Right lobe of liver (tissue), 6 donors: ENCODE measurements around the gene NOTCH4. TPM values are rescaled to one million over a fixed set of nuclear protein-coding genes. Genes with fewer than 3 reads are reported as not detected.

ENCODE experiments used
- ATAC-seq, 4 donors: fragments of 200-7000 bp; cut with Tn5 transposase; one replicate each; pipeline ENCODE4 v1.9.1; 2020; ENCODE audit warnings: mild to moderate bottlenecking in 4 of 4, moderate library complexity in 4 of 4
- DNase-seq, 3 donors: peaks; one replicate each; pipeline ENCODE4 v3.0.0-alpha.2; 2020
- H3K27ac ChIP-seq, 3 donors: fragments of 200-600 bp; one replicate each; pipeline ENCODE4 v1.8.0; 2022
- H3K27me3 ChIP-seq, 2 donors: fragments of 200-600 bp; one replicate each; pipeline ENCODE4 v1.8.0; 2022
- H3K36me3 ChIP-seq, 4 donors: fragments of 200-600 bp; sonication (generic) in 1 of 4; one replicate each; pipeline versions ENCODE4 v1.5.1 to v1.8.0; 2017 to 2022; ENCODE audit warnings: control low read depth in 1 of 4
- H3K4me1 ChIP-seq, 4 donors: fragments of 200-600 bp; sonication (generic) in 1 of 4; one replicate each; pipeline versions ENCODE4 v1.5.1 to v1.8.0; 2017 to 2022; ENCODE audit warnings: control low read depth in 1 of 4
- H3K4me3 ChIP-seq, 3 donors: fragments of 200-600 bp; one replicate each; pipeline ENCODE4 v1.8.0; 2022
- H3K9me3 ChIP-seq, 4 donors: fragments of 200-600 bp; sonication (generic) in 1 of 4; one replicate each; pipeline versions ENCODE4 v1.5.1 to v1.8.0; 2017 to 2022; ENCODE audit warnings: control low read depth in 1 of 4
- CTCF ChIP-seq, 4 donors: fragments of 200-600 bp in 3 of 4; fragments of 450-650 bp in 1 of 4; IDR thresholded peaks; one replicate each; pipeline versions ENCODE4 v1.5.1 to v1.8.0; 2016 to 2022; ENCODE audit warnings: antibody characterized with exemption in 4 of 4, mild to moderate bottlenecking in 2 of 4
- POLR2A ChIP-seq: fragments of 450-650 bp; IDR thresholded peaks from one replicate; pipeline ENCODE4 v1.6.1; 2017; ENCODE audit warnings: antibody characterized with exemption, mild to moderate bottlenecking
- WGBS: methylation state at CpG from one replicate; pipeline ENCODE4 v1.1.6; 2018; ENCODE audit warnings: low coverage, low lambda C conversion rate; ENCODE audit not compliant: insufficient coverage; ENCODE audit errors: missing lambda C conversion rate; 5-methylcytosine and 5-hydroxymethylcytosine counted together
- intact Hi-C, 2 donors: fragments of 100-400 bp; cut with DNase I; formaldehyde crosslinking; loops; one replicate each; pipeline versions ENCODE4 v1.11.2 to v1.14.1; 2022
- microRNA-seq, 2 donors: library from miRNA; unstranded; fragments of <30 nt; microRNA quantifications; one replicate each; pipeline ENCODE4, GENCODE V29; 2019 to 2020
- small RNA-seq, 2 experiments: library from RNA; depleted of rRNA; stranded (forward); fragments of <200 nt; gene quantifications; one replicate each; pipeline ENCODE3, GENCODE V24; 2016
- total RNA-seq, 6 experiments: library from RNA; depleted of rRNA in 2 of 6; stranded (reverse); fragments of >200 nt in 2 of 6; fragmentation: NEBNext Ultra II Directional in 3 of 6; extraction: Animal tissue kit (Norgen Biotek cat#: 25700) in 3 of 6; gene quantifications; one replicate each; pipeline versions ENCODE4 v1.1.0 to v1.2.4, GENCODE V29; 2016 to 2023
- donor health status: DM: no; HTN: yes; CAD: no.
- donor health status: DM: no; HTN: no; CAD: no.
- donor health status: DM: no; HTN: no; CAD: no.
- donor health status: DM: no; HTN: yes; CAD: no.
- donor health status: DM: no; HTN: yes; CAD: no.

NOTCH4 gene
- total RNA-seq, 6 experiments from 2014 or later = 6.6 to 16.5 (median 8.9) TPM

GRCh38 chr6:32146687-32147086 is 77.2 kb downstream of the NOTCH4 start:
- TF ChIP-seq POLR2A = no peak
- TF ChIP-seq CTCF (IDR thresholded peaks at IDR 0.05) = no peak
- H3K9me3 ChIP-seq = no peaks in the 10 kb centered on the region
- no peak overlapping the region for H3K4me3 ChIP-seq
- intact Hi-C loops = no loop called here
- ATAC-seq (no peak), DNase-seq (no peak)
- H3K36me3 ChIP-seq = no peaks in the 10 kb centered on the region
- H3K27ac ChIP-seq = no peak overlapping the region
- WGBS = 34% methylated on average over 4 of the region's 4 CpGs
- H3K4me1 ChIP-seq = no peaks in the 10 kb centered on the region
- H3K27me3 ChIP-seq = peaks cover 0 to 6% of the 10 kb centered on the region in 2 donors

DNA sequence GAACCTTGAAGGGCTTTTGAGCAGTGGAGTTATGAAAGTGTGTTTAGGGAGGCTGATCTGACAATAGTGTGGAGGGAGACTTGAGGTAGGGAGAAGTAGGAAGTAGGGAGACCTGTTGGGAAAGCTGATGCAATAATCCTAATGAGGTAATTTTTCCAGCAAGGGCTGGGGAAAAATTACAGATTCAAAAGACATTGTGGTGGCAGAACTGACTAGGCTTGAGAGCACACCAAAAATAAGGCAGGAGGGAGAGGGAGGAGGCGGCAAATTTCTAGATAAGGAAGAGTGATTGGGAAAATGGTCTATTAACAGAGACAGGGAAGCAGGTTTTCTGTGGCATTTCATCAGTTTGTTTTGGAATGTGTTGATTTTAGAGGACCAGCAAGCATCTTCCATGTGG is 77.6 kb downstream of the NOTCH4 start:
- DNase-seq (no peak), ATAC-seq (no peak)
- Histone ChIP-seq H3K27me3 (peaks cover 0 to 6% of the 10 kb centered on the region in 2 donors), H3K27ac (no peak overlapping the region), H3K4me3 (no peak overlapping the region), H3K36me3 (no peaks in the 10 kb centered on the region), H3K4me1 (no peaks in the 10 kb centered on the region), H3K9me3 (no peaks in the 10 kb centered on the region)
- no peak for TF ChIP-seq POLR2A
- intact Hi-C loops = no loop called here
- WGBS = 78% methylated on average over 1 of the region's 1 CpG

Small RNA genes within 50 kb of the gene (microRNA-seq; reads per million reads assigned to microRNA genes)
- gene MIR6721 (0.58 to 1.3 reads per million in 2 donors), gene MIR6833 (0.87 to 1.3 reads per million in 2 donors)

Small RNA genes within 50 kb of the gene (small RNA-seq; reads per million reads assigned to genes)
- 0 reads per million in 2 experiments for gene AL662884.1
- gene MIR6833 = 0 reads per million in 2 experiments

Other genes with a start within 250 kb of the NOTCH4 start
- 1,000 to 10,000 TPM; 1,495 to 2,818 (median 2,205) TPM for gene C4A, start 242.0 kb downstream of the NOTCH4 start, total RNA-seq
- gene C4B, start 209.3 kb downstream of the NOTCH4 start, total RNA-seq = 1,000 to 10,000 TPM; 1,420 to 2,805 (median 2,265) TPM
- 10 to 100 TPM in 3 of 6 experiments, 1 to 10 TPM in 3; 5.7 to 60.7 (median 14.0) TPM for gene CYP21A2, start 185.7 kb downstream of the NOTCH4 start, total RNA-seq
- gene TNXB, start 114.7 kb downstream of the NOTCH4 start, total RNA-seq = 10 to 100 TPM in 3 of 6 experiments, 1 to 10 TPM in 3; 7.2 to 28.3 (median 10.3) TPM
- gene ATF6B, start 95.8 kb downstream of the NOTCH4 start, total RNA-seq = 10 to 100 TPM; 15.2 to 35.5 (median 33.2) TPM
- 1 to 10 TPM; 1.5 to 2.7 (median 2.2) TPM for gene FKBPL, start 93.8 kb downstream of the NOTCH4 start, total RNA-seq
- gene PRRT1, start 72.1 kb downstream of the NOTCH4 start, total RNA-seq = under 1 TPM in 4 of 6 experiments, not detected in 2; 0.13 to 0.29 (median 0.24) TPM
- gene PPT2, start 69.9 kb downstream of the NOTCH4 start, total RNA-seq = 10 to 100 TPM in 2 of 6 experiments, 1 to 10 TPM in 4; 6.4 to 16.0 (median 8.9) TPM
- gene EGFL8, start 59.5 kb downstream of the NOTCH4 start, total RNA-seq = 1 to 10 TPM; 1.4 to 6.0 (median 4.2) TPM
- 10 to 100 TPM; 23.5 to 36.9 (median 31.6) TPM for gene AGPAT1, start 48.0 kb downstream of the NOTCH4 start, total RNA-seq
- 10 to 100 TPM; 50.5 to 90.4 (median 60.9) TPM for gene RNF5, start 45.7 kb downstream of the NOTCH4 start, total RNA-seq
- 1 to 10 TPM in 4 of 6 experiments, under 1 TPM in 2; 0.81 to 3.4 (median 1.8) TPM for gene AGER, start 39.8 kb downstream of the NOTCH4 start, total RNA-seq
- 10 to 100 TPM; 15.5 to 29.5 (median 24.3) TPM for gene PBX2, start 33.9 kb downstream of the NOTCH4 start, total RNA-seq
- 1 to 10 TPM; 3.7 to 9.2 (median 5.7) TPM for gene GPSM3, start 31.4 kb downstream of the NOTCH4 start, total RNA-seq
- gene TSBP1, start 147.8 kb upstream of the NOTCH4 start, total RNA-seq = not detected
- gene BTNL2, start 183.1 kb upstream of the NOTCH4 start, total RNA-seq = not detected
- 100 to 1,000 TPM in 1 of 6 experiments, 10 to 100 TPM in 5; 21.2 to 235 (median 66.8) TPM for gene HLA-DRA, start 215.8 kb upstream of the NOTCH4 start, total RNA-seq